ENCODE data around the gene MRPL27.

- no peak for TF ChIP-seq CTCF (IDR thresholded peaks at IDR 0.05)
- TF ChIP-seq EZH2 (IDR thresholded peaks at IDR 0.05; ENCODE audit: borderline replicate concordance, insufficient read depth, low read depth, low read length, poor library complexity, severe bottlenecking) = no peak
These were observed 6.6 kb upstream of the MRPL27 start for GRCh38 chr17:50379351-50380132.

Data from B cell (primary cell).